Heart left ventricle (tissue), 16 donors: Measurements from ENCODE around the gene NPNT. TPM values are rescaled to one million over a fixed set of nuclear protein-coding genes. Genes with fewer than 3 reads are reported as not detected.
A peak's percentile ranks its signal among the peaks of the same experiment; 100 is the strongest.

Experiments
- ATAC-seq, 4 donors: fragments of 200-7000 bp; cut with Tn5 transposase; one replicate each; pipeline ENCODE4 v1.9.1; 2020 to 2022; ENCODE audit warnings: moderate library complexity in 4 of 4, mild to moderate bottlenecking in 3 of 4, moderate number of reproducible peaks in 1 of 4
- DNase-seq, 5 donors: peaks; one replicate each; pipeline ENCODE4 v3.0.0-alpha.2; 2020
- H3K27ac ChIP-seq, 12 donors: fragments of 200-600 bp; sonication (generic) in 4 of 12; one replicate each; pipeline versions ENCODE4 v1.5.0 to v1.8.0; 2016 to 2022; ENCODE audit warnings: mild to moderate bottlenecking in 2 of 12
- H3K27me3 ChIP-seq, 9 donors: fragments of 200-600 bp; sonication (generic) in 2 of 9; one replicate each; pipeline versions ENCODE4 v1.5.1 to v1.8.0; 2016 to 2022; ENCODE audit warnings: mild to moderate bottlenecking in 3 of 9
- H3K36me3 ChIP-seq, 9 donors: fragments of 200-600 bp; sonication (generic) in 2 of 9; one replicate each; pipeline versions ENCODE4 v1.5.0 to v1.8.0; 2018 to 2022; ENCODE audit warnings: mild to moderate bottlenecking in 2 of 9
- H3K4me1 ChIP-seq, 12 donors: fragments of 200-600 bp; sonication (generic) in 4 of 12; one replicate each; pipeline versions ENCODE4 v1.5.0 to v1.8.0; 2016 to 2022; ENCODE audit warnings: mild to moderate bottlenecking in 3 of 12
- H3K4me3 ChIP-seq, 12 donors: fragments of 200-600 bp; sonication (generic) in 4 of 12; one replicate each; pipeline versions ENCODE4 v1.5.0 to v1.8.0; 2017 to 2022; ENCODE audit warnings: mild to moderate bottlenecking in 9 of 12, moderate library complexity in 4 of 12
- H3K9me3 ChIP-seq, 12 donors: fragments of 200-600 bp; sonication (generic) in 4 of 12; one replicate each; pipeline versions ENCODE4 v1.5.0 to v1.8.0; 2016 to 2022; ENCODE audit warnings: mild to moderate bottlenecking in 1 of 12
- POLR2A ChIP-seq, 2 donors: fragments of 450-650 bp; IDR thresholded peaks; one replicate each; pipeline ENCODE4 v1.6.1; 2017; ENCODE audit warnings: antibody characterized with exemption in 2 of 2, mild to moderate bottlenecking in 2 of 2, moderate library complexity in 2 of 2
- WGBS, 4 donors: extraction: QIAGEN DNeasy Blood & Tissue Kit in 2 of 4; methylation state at CpG; one replicate each; pipeline versions ENCODE4 v1.1.5 to v1.1.7; 2013 to 2018; 5-methylcytosine and 5-hydroxymethylcytosine counted together
- intact Hi-C, 10 donors: fragments of 100-400 bp; cut with DNase I; formaldehyde crosslinking; loops; one replicate each; pipeline versions ENCODE4 v1.11.1 to v1.14.2; 2022
- polyA plus RNA-seq, 2 donors: library from polyadenylated mRNA; stranded (reverse); fragments of 200-250 nt; gene quantifications; one replicate each; pipeline ENCODE4 v1.2.3, GENCODE V29; 2013
- total RNA-seq, 9 donors: library from RNA; depleted of rRNA in 2 of 9; stranded (reverse); fragments of >200 nt in 2 of 9; fragmentation: NEBNext Ultra II Directional in 3 of 9; extraction: Animal tissue kit (Norgen Biotek cat#: 25700) in 3 of 9; gene quantifications; one replicate each; pipeline versions ENCODE4 v1.1.0 to v1.2.4, GENCODE V29; 2016 to 2023
- TF ChIP-seq, protein P1 (sequence below), 12 donors: fragments of 200-600 bp; sonication (generic) in 4 of 12; IDR thresholded peaks; one replicate each; pipeline versions ENCODE4 v1.5.0 to v1.8.0; 2018 to 2022; ENCODE audit warnings: antibody characterized with exemption in 12 of 12, mild to moderate bottlenecking in 5 of 12
- donor health status: ischemic (EF 13 %, LVEDD 7.1; RV severe dilation, severe dysfunction).
- donor health status: healthy with polysubstance abuse.
- donor health status: DM: no; HTN: yes; CAD: no.
- donor health status: DM: no; HTN: no; CAD: no.
- donor health status: ischemic (EF 25% LVEDD 6.9; RV normal size, moderate dysfunction).
- donor health status: ischemic (EF 25% LVEDD 5.7; RV mildly dilated, moderate dysfunction).
- donor health status: healthy.
- donor health status: DM: yes; HTN: yes; CAD: no.
- donor health status: ischemic (EF 35%, LVEDD 5.7; RV mildly dilated, moderate dysfunction).
- donor health status: nonischemic (EF 11% LVEDD 7.7; RV severe dilation, severe dysfunction).
- donor health status: DM: yes; HTN: yes; CAD: no.
- donor health status: PGD.
- donor health status: ischemic (EF 29% LVEDD 5.4; RV normal size, mild dysfunction).
- donor health status: nonischemic (EF 23%, LVEDD 6.1; RV moderate dilation, normal function).

The NPNT gene
- total and polyA plus RNA-seq, 11 donors, result 1.7 to 32.7 (median 10.9) TPM

DNA sequence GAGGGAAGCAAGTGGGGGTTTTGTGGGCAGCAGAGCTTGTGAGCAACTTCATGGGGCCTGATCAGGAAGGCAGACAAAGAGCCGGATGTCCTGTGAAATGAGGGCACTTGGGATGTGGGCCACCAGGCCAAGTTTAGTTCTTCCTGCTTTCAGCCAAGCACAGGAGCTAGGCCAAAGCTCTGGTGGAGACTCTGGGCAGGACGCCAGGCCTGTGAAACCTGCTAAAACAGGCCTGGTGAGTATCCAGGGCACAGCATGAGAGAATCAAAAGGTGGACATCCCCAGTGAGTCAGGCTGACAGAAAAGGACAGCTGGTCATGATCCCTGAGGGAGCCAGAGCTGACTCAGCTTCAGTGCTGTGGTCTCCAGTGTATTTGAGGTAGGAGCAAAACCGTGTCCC, 95.7 kb downstream of the NPNT start:
- Histone ChIP-seq H3K27me3 (no peaks in the 10 kb centered on the region), H3K27ac (peak overlapping the region; percentile 27 to 76 (median 60)), H3K4me3 (no peak overlapping the region), H3K9me3 (no peaks in the 10 kb centered on the region), H3K4me1 (peaks cover 0 to 26% (median 15%) of the 10 kb centered on the region in 12 donors), H3K36me3 (no peaks in the 10 kb centered on the region)
- DNase-seq (peak; percentile 87 to 95 (median 91)), ATAC-seq (peak; percentile 98)
- WGBS, 4 donors, result 7 to 22% (median 17%) methylated on average over 3 of the region's 3 CpGs
- TF ChIP-seq, protein P1, sequence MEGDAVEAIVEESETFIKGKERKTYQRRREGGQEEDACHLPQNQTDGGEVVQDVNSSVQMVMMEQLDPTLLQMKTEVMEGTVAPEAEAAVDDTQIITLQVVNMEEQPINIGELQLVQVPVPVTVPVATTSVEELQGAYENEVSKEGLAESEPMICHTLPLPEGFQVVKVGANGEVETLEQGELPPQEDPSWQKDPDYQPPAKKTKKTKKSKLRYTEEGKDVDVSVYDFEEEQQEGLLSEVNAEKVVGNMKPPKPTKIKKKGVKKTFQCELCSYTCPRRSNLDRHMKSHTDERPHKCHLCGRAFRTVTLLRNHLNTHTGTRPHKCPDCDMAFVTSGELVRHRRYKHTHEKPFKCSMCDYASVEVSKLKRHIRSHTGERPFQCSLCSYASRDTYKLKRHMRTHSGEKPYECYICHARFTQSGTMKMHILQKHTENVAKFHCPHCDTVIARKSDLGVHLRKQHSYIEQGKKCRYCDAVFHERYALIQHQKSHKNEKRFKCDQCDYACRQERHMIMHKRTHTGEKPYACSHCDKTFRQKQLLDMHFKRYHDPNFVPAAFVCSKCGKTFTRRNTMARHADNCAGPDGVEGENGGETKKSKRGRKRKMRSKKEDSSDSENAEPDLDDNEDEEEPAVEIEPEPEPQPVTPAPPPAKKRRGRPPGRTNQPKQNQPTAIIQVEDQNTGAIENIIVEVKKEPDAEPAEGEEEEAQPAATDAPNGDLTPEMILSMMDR (IDR thresholded peaks at IDR 0.05), result no peak
- TF ChIP-seq POLR2A (IDR thresholded peaks at IDR 0.05), result no peak
- intact Hi-C loops, result no loop called here

DNA sequence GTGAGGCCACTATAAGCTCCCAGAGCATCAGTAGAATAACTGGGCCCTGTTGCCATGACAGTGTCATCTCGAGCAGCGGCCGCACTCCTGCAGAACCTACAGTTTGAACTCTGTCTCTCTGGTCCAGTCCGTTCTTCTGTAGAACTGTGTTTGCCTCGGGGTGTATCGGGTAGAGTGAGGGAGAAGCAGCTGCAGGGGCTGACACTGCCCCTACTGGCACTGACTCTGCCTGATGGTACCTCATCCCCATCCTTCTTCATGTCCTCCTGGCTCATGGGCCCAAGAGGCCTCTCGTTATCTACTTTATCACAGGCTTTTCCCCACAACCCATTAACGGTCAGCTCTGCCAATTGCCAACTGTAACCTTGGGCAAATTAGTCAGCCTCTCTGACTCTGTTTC, 96.5 kb downstream of the NPNT start:
- H3K36me3 ChIP-seq, result no peaks in the 10 kb centered on the region
- no peak for ATAC-seq
- H3K9me3 ChIP-seq, result no peaks in the 10 kb centered on the region
- H3K4me1 ChIP-seq, result peaks cover 0 to 26% (median 15%) of the 10 kb centered on the region in 12 donors
- H3K27me3 ChIP-seq, result no peaks in the 10 kb centered on the region
- intact Hi-C loops, result no loop called here
- TF ChIP-seq, protein P1 (IDR thresholded peaks at IDR 0.05), result no peak
- TF ChIP-seq POLR2A (IDR thresholded peaks at IDR 0.05), result no peak
- no peak overlapping the region for H3K4me3 ChIP-seq
- WGBS, 4 donors, result 92 to 96% (median 95%) methylated on average over 8 of the region's 8 CpGs
- DNase-seq, result no peak
- peak overlapping the region in 10 of 12 donors; percentile 25 to 75 (median 56) for H3K27ac ChIP-seq

DNA sequence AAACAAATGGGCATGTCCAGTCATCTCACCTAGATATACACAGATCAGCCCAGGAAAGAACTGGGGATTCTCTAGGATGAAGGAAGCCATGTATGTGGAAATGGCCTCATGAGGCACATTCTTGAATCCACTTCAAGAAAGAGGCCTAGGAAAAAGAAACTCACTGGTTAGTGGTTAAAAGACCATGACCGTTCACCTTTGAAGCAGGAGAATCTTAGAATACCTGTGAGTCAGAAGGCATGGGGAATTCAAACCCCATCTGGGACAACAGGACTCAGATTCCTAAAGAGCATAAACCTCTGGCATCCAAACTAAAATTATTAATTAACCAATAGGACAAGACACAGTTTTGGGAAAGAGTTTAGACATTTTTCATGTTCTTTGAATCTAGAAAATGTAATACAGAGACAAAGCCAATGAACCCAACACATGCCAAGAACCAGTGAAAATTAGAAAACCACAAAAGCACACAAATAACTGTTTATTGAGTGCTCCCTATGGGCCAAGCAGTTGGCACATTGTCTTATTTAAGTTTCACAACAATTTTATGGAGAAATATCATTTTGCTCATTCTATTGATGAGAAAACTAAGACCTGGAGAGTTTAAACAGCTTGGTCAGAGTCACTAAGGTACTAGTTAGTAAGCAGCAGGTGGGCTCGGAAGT, 97.5 kb downstream of the NPNT start:
- Histone ChIP-seq H3K27ac (no peak overlapping the region), H3K4me1 (peaks cover 0 to 26% (median 15%) of the 10 kb centered on the region in 12 donors), H3K27me3 (no peaks in the 10 kb centered on the region), H3K4me3 (no peak overlapping the region), H3K9me3 (no peaks in the 10 kb centered on the region), H3K36me3 (no peaks in the 10 kb centered on the region)
- 86 to 93% (median 87%) methylated on average over 2 of the region's 2 CpGs for WGBS, 4 donors
- DNase-seq, result no peak
- no peak for ATAC-seq
- intact Hi-C loops, result no loop called here
- TF ChIP-seq POLR2A (IDR thresholded peaks at IDR 0.05), result no peak

DNA sequence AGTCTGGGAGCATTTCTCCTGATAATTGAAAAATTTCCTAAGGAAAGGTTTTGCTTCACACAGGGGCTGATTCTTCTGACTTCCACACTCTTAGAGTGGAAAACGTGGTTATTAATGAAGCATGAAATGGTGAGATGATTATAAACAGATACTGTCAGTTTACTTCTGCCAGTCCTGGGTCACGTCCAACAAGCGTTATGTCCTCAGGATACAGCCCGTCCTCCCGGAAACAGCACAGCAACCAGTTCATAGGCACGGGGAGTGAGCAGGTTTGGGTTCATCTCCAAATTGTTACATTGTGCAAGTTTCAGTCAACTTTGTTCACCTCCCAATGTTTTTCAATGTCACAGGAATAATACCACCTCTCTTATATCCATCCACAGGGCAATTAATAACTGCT, 98.8 kb downstream of the NPNT start:
- H3K27ac ChIP-seq, result no peak overlapping the region
- TF ChIP-seq, protein P1 (IDR thresholded peaks at IDR 0.05), result no peak
- no peak for TF ChIP-seq POLR2A (IDR thresholded peaks at IDR 0.05)
- no peaks in the 10 kb centered on the region for H3K27me3 ChIP-seq
- no peak for ATAC-seq
- no peak overlapping the region for H3K4me3 ChIP-seq
- no peak for DNase-seq
- peaks cover 0 to 26% (median 15%) of the 10 kb centered on the region in 12 donors for H3K4me1 ChIP-seq
- no peaks in the 10 kb centered on the region for H3K9me3 ChIP-seq
- no peaks in the 10 kb centered on the region for H3K36me3 ChIP-seq
- 38 to 62% (median 51%) methylated on average over 6 of the region's 6 CpGs for WGBS, 4 donors
- intact Hi-C loops, result no loop called here
